CD4-positive, alpha-beta T cell treated with Interleukin-17A for 4 hours (primary cell): ENCODE results near the gene LSM5.

ENCODE experiments used
- DNase-seq: peaks from one replicate; pipeline ENCODE4 v3.0.0-alpha.2; 2020; ENCODE audit warnings: mixed read lengths

Gene LSM5

DNA sequence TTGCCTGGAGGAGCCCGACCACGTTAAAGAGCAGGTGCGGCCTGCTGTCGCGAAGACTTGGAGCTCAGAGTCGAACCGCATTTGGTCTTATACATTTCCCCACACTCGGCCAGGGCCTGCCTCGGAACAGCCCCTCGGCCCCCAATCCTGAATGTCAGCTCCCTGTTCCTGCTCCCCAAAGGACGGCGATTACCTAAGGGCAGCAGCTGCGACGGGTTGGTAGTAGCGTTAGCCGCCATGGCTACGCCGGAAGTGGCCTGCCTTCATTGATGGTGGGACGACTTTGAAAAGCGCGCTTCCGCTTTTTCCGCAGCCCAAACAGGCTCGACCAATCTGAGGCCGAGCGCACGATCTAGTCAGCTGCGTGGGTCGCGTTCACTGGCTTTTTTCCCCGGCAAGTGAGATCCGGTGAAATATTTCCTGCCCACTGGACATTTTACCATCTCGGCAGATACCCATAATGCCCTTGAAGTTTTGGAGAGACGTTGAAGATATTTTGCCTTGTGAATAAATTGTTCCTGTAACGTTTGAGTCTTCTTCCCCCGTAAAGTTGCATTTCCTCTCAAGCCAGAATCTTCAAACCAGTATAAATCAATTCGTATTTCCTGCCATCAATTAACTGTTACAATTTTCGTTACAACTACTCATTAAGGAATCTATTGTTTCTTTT is at the start of gene LSM5:
LSM5 (minus strand) TSS at position 254 of the 670 bp plus-strand sequence; CDS start at position 239, 15 bp downstream.
- DNase-seq, result peak; percentile 89

DNA sequence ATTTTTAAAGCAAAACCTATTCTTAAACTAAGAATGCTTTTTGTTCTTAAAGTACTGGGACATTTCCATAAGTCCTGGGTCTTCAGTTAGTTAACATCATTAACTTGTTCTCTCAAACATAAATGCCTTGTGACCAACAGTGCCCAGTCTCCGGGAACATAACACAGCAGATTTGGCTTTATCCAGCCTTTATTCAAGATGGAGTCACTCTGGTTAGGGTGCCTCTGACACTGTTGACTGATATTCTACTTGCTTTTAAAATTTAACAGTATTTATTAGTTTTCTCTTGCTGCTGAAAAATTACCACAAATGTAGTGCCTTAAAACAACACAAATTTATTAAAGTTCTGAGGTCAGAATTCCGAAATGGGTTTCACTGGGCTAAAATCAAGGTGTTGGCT is 49.2 kb upstream of the LSM5 start:
- DNase-seq, result no peak

DNA sequence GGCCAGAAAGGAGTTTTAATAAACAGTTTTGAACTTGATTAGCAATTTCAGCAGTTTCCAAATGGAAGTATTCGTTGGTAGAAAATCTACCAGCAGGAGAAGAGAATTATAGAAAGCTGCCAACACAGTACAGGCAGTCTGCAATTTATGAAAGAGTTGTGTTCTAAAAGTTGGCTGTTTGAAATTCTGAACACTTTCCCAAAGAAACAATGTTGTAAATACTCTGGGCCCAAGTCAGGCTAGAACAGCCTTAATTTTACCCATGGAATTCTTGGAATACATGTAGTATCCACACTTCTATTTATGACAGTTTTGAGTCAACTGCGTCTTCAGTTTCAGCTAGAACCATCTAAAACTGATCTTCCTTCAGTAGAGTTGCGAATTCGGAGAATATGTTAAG is 47.6 kb upstream of the LSM5 start:
- DNase-seq, result no peak

DNA sequence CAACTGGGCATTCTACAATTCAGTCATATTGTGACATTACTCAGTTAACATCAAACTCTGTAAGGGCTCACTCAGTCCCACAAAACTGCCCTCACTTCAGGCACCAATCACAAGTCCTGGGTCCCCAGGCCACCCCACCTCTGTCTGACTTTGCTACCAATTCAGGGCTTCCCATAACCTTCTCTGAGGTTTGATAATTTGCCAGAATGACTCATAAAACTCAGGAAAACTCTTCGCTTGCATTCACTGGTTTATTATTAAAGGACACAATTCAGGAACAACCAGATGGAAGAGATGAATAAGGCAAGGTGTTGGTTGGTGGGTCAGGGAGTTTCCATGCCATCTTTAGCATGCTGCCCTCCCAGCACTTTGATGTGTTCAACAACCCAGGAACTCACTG is 46.4 kb upstream of the LSM5 start:
- DNase-seq, result no peak

DNA sequence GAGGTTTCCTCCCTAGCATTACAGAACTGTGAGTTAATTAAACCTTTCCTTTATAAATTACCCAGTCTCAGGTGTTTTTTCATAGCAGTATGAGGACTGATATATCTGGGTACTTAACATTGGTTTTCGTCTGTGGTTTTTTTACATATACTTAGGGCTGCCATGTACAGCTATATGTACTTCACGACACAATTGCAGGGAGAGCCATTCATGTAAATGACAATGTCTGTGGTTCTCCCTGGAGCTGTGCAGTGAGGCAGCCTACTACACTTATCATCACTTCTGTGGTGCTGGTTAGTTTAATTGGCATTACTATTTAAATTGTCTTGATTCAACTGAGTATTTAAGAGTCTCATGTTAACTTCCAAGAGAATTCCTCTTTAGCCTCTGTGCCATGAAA is 45.8 kb upstream of the LSM5 start:
- DNase-seq, result no peak

DNA sequence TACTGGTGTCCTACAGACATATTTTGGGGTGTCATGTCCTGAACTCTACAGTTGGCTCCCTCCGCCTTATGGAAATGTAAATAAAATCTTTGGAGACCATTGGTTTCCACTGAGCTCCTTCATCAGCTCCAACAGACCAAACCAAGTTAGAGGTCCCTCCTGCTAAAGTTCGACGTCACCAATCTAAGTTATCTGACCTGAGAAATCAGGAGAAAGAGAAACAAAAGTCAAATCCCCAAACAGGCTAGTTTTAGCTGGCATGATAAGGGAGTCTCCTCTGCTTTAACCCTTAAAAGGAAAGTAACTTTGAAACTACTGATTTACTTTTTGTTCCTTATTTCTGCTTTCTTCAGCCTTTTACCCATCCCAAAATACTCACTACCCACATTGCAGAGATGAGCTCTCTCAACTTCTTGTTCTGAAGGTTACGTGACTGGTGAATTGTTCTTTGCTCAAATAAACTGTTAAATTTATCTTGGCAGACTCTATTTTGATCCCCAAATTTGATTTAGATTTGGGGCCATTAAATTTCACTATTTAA is 45.1 kb upstream of the LSM5 start:
- DNase-seq, result no peak

DNA sequence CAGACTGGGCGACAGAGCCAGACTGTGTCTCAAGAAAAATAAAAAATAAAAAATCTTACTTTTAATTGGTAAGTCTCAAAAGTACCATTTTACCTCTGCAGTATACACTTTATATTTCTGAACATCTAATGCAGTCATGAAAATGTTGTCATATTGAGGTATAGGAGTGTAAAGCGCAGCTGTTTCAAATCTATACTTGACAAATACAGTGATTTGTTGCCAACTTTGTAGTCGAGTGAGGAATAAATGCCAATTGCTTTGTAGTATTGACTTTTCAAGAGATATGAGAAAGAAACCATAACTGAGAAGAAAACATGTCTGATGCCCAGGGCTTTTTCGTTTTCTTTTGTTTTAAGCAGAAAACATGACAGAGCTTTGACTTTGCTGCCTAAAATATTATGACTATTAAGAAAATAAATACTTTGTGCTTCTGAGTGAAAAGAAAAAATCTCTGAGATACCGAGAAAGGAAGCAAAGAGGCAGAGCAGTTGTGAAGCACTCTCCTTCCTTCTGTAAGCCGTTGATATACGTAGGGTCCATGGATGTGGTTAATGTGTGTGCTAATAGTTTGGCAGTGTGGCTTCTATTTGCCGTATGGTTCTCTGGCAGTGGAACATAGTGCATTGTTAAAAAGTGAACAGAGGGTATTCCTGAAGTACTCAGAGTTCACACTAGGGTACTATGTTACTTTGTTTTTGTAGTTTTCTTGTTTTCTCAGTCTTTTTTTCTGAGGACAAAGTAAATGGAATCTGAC is 43.3 kb upstream of the LSM5 start:
- no peak for DNase-seq

DNA sequence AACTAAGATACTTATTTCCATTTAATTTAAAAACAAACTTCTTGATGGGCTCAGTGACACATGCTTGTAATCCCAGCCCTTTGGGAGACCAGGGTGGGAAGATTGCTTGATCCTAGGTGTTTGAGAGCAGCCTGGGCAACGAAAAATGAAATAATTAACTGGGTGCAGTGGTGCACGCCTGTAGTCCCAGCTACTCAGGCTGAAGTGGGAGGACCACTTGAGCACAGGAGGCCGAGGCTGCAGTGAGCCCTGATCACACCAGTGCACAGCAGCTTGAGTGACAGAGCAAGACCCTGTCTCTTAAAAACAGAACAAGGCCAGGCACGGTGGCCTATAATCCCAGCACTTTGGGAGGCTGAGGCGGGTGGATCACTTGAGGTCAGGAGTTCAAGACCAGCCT is 42.5 kb upstream of the LSM5 start:
- DNase-seq, result no peak

DNA sequence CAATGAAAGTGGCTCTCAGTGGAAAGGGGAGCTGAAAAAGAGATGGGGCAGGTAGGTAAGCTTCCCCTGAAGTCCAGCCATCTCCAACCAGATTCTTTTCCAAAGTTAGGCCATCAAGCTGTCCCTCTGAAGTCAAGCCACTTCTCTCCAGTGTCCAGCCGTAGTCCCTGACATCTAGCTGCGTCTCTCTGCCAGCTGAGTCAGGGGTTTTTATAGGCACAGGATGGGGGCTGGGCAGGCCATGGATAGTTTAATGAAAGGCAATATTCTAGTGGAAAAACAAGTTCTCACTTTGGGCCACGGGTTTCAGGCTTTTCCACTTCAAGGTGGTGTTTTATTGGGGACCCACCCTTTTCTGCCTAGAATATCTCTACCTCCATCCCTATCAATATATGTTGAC is 41.9 kb upstream of the LSM5 start:
- no peak for DNase-seq

DNA sequence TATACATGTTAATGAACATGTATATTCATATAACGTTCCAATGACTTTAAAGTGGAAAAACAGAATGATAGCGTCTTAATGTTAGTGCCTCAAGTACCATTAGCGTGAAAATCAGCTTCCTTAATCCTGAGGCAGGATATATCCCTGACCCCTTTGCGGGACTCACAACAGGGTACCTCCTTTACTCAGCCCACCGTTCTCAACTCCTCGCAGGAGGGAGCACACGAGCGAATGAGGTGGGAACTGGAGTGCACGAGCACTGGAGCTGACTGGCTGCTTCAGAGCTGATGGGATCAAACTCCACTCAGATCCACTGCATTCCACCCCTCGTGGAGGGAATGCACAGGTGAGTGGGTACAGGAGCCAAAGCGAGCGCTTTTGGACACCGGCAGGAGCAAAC is 41.2 kb upstream of the LSM5 start:
- no peak for DNase-seq

DNA sequence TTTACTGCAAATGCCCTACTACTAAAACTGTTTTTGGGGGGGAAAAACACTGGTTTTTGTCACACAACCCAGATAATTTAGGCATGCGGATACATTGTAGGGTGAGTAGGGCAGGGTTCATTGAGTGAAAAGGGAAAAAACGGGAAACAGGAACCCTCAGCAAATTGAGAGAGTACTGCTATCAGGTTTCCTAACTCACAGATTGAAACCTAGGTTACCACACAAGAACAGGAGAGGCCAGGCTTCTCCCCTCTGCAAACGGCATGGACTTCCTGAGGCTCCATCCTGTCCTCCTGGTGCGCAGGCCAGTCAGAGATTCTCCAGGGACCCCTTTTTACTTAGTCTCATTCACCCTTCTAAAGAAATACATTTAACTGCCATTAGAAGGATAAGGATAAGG is 35.7 kb upstream of the LSM5 start:
- DNase-seq, result no peak

DNA sequence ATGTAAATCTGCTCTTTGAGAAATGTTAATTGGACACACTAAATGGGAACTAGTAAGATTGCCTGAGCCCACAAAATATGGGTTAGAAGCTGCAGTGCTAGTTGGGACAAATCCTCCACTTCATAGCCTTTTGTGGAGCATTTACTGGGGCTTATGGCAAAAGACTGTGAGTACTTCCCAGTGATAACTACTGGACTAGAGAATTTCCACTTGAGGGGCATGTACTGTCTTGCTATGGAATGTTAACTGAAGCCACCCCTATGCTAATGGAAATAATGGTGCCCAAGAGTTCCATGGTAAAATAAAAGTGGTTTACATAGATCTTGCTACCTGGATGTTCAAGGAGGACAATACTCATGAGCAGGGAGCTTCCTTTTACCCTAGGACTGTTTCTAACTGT is 34.5 kb upstream of the LSM5 start:
- DNase-seq, result no peak

DNA sequence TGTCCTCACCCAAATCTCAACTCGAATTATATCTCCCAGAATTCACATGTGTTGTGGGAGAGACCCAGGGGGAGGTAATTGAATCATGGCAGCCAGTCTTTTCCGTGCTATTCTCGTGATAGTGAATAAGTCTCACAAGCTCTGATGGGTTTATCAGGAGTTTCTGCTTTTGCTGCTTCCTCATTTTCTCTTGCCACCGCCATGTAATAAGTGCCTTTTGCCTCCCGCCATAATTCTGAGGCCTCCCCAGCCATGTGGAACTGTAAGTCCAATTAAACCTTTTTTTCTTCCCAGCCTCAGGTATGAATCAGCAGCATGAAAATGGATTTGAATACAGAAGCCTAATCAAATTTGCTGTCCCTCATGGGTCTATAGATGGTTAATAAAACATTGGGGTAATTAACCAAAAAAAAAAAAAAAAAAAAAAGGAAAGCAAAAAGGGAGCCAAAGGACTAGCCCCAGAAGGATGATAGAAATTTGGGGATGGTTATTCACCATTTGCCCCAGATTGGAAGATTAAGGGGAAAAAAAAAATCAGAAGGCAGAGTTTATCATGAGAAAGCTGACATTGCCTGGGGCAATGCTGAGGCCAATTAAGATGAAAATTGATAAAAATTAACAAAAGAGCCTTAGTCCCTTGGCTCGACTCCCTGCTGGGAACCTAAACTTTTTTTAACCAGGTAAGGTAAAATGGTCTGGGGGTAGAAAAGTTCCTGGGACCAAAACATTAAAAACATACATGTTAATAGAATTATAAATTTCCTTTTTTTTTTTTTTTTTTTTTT is 32.8 kb upstream of the LSM5 start:
- no peak for DNase-seq

DNA sequence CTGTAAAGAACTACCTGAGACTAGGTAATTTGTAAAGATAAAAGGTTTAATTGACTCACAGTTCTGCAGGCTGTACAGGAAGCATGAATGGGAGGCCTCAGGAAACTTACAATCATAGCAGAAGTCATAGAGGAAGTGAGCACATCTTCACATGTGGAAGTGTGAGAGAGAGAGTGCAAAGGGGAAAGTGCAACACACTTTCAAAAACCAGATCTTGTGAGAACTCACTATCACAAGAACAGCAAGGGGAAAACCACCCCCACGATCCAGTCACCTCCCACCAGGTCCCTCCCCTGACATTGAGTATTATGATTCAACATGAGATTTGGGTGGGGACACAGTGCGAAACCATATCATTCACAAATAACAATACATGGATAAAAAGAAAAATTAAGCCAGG is 29.6 kb upstream of the LSM5 start:
- no peak for DNase-seq

DNA sequence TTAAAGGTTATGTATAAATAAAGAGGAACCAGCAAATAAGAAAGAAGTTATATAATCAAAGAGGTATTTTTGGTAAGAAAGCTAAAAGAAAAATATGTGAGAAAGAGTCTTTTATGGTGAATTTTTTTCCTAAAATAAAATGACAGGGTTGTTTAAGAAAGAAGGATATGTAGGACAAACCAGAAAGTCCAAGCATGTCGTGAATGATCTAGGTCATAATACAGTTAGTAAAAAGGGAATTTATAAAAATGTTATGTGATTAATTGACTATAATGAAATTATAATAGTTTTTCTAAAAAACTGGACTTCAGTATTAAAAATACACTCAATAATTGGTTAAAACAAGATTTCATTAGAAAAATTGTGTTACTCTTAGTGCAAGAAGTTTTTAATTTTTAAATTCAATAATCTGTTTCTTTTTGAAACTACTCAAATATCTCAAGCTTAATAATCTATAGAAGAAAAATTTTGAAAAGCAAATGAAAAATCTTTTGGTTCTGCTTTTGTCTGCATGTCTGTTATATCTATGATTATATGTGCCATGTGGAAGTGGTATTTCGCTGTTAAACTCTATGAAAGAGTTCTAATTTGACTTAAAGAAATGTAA is 28.5 kb upstream of the LSM5 start:
- DNase-seq, result no peak

DNA sequence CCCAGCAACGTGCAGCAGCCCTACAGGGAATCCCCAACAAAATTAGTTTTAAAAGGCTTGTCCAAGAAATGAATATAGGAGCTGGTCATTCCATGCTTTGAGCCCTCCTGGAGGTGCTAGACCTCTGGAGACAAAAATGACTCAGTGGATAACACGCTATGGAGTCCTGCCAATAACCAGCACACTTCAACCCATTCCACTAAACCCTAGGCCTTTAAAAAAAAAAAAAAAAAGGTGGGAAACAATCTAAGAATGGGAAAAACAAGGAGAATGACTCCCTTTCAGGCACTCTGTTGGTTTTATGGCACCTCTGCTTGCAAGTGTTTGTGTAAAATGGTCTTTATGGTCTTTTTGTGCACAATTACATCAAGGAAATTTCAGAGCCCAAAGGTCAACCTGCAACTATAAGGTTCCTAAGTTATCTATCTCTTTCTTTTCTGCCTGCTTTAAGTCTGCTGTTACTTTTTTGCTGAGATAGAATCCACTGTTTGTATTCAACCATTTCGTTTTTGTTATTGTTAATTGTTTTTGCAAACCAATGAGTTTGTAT is 26.4 kb upstream of the LSM5 start:
- no peak for DNase-seq

DNA sequence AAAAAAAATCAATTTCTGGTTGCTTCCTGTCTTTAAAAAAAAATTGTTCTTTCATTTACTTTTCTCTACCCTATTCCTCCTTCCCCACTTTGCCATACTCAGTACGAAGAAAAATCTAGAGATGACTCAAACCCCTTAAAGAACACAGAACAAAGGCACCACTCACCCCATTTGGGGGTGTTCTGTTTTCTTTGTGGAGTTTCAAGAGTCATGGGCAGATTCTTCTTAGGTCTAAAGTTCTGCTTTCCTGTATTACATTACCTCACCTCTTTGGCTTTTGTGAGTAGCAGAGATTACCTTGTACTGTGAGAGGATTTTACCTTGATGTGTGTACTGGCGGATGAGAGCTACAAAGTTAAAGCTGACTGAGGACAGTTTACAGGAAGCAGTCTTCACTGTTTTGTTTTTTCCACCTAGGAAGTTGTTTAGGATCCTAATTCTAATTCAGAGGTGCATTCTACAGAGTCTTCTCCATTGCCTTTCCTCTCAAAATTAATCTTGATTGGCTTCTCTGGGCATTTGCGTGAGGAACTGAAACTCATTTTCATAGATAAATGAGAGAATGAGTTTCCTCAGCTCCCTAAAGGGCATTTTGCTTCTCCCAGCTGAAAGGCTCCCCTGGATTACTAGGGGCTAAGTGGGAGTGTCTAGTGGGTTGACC is 25.8 kb upstream of the LSM5 start:
- DNase-seq, result peak; percentile 27

DNA sequence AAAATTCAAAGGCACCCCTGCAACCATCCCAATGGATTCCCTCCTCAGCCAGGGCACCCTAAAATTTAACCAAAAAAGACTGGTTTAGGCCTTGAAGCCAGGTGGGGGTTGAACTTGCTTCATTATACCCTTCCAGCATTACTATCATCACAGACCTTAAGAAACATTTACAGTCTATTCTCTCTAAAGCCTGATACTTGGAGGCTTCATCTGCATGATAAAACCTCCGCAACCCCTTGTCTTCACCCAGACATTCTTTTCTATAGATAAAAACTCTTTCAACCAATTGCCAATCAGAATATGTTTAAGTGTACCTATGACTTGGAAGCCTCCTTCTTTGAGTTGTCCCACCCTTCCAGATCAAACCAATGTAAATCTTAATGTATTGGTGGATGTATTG is 23.0 kb upstream of the LSM5 start:
- no peak for DNase-seq

DNA sequence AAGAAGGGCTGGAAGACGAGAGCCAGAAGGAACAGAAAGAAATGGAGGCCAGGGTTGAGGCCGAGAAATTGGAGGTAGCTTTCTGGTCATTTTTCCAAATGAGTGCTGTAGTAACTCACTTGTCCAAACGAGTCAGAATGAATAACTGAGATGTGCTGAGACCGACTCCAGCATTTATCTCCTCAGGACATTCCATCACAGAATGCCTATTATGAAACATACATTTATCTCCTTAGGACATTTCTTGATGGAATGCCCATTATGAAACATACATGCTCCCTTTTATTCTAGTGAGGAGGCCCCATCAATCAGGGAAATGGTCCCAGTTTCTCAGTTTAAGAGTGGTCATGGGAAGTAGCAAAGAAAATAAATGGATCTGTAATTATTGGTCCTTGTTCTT is 21.6 kb upstream of the LSM5 start:
- no peak for DNase-seq

DNA sequence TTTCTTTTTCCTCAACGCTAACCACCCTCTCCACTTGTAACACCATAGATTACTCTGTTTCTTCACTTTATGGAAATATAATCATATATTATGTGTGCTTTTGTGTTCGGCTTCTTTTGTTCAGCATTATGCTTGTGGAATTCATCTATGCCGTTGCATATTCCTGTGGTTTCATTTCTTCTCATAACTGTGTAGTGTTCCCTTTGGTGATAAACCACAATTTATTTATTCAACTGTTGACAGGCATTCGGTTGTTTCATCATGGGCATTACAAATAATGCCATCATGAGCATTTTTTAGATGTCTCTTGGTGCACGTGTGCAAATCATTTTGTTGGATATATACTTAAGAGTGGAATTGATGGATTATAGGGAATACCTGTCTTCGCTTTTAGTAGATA is 17.2 kb upstream of the LSM5 start:
- no peak for DNase-seq

DNA sequence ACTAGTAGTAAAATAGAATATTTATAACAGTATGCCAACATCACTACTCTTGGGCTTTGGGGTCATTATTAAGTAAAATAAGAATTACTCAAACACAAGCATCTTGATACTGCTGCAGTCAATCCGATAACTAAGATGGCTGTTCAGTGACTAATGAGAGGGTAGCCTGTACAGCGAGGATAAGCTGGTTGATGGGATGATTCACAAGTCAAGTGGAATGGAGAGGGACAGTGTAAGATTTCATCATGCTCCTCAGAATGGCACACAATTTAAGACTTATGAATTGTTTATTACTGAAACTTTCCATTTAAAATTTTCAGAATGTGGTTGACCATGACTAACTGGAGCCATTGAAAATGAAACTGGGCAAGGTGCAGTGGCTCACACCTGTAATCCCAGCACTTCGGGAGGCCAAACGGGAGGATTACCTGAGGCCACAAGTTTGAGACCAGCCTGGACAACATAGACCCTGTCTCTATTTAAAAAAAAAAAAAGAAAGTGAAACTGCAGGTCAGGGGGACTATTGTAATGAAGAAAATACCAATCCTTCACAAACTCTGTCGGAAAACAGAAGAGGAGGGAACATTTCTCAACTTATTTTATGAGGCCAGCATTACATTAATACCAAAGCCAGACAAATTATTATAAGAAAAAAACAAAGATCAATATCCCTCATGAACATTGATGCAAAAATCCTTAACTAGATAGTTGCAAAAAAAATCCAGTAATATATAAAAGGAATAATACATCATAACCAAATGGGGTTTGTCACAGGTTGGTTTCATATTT is 16.3 kb upstream of the LSM5 start:
- no peak for DNase-seq

DNA sequence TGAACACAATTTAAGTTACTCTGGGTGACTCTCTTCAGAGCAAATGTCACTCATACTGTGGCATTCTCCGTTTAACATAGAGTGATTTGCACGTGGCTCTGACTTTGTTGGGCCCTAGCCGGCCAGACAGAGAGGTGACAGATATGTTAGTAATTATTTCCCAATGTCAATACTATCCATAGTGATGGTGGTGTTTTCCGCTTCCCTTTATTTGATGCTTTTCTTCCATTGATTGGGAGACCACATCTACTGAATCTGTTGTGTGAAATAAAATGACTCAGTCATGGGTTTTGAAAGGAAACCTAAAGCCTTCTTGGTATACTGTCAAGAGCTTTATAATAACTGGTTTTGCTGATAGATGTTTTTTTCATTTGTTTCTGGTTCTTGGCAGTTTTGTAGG is 12.5 kb upstream of the LSM5 start:
- no peak for DNase-seq
